ENCODE results near the gene HIVEP3.

DNA sequence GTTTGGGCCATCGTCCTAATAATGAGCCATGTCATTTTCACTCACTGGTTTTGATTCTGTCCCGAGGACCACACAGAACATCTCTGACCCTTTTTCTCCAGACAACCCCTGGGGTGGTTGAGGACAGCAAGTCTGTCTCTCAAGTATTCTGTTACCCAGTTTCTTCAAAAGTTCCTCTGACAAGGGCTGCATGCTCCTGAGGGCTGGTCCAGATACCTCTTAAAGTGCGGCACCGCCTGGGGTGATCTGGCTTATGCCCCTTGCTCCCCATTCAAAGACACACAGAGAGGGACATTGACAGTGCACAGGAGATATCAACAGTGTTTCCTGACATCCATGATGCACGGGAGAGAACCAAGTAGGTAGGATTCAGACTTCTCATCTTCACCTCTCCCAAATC lies 301.4 kb downstream of the HIVEP3 start:
- TF ChIP-seq, protein P1, sequence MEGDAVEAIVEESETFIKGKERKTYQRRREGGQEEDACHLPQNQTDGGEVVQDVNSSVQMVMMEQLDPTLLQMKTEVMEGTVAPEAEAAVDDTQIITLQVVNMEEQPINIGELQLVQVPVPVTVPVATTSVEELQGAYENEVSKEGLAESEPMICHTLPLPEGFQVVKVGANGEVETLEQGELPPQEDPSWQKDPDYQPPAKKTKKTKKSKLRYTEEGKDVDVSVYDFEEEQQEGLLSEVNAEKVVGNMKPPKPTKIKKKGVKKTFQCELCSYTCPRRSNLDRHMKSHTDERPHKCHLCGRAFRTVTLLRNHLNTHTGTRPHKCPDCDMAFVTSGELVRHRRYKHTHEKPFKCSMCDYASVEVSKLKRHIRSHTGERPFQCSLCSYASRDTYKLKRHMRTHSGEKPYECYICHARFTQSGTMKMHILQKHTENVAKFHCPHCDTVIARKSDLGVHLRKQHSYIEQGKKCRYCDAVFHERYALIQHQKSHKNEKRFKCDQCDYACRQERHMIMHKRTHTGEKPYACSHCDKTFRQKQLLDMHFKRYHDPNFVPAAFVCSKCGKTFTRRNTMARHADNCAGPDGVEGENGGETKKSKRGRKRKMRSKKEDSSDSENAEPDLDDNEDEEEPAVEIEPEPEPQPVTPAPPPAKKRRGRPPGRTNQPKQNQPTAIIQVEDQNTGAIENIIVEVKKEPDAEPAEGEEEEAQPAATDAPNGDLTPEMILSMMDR (IDR thresholded peaks at IDR 0.05) = no peak
- TF ChIP-seq EZH2phosphoT487 (IDR thresholded peaks at IDR 0.05) = no peak
